HepG2 (cell line): ENCODE results near the gene TOB2. TPM values are rescaled to one million over a fixed set of nuclear protein-coding genes. Genes with fewer than 3 reads are reported as not detected.
"Not testable (repeated sequence)": the region's sequence is repeated elsewhere in the genome, so short reads cannot be mapped to it uniquely, and the experiment has no call there.

Experiments
- ATAC-seq: fragments of 200-7000 bp; cut with Tn5 transposase; 3 replicates; pipeline ENCODE4 v1.9.1; 2020; ENCODE audit warnings: mild to moderate bottlenecking, moderate library complexity
- BruUV-seq: library from RNA; stranded (reverse); fragments of 400-500 nt; replicated peaks from 2 replicates; lab custom pipeline; 2021; lab: Mats Ljungman, UMichigan
- CTCF ChIA-PET: fragments of 300-600 bp; formaldehyde crosslinking; extraction: SDS; loops from one replicate; lab custom pipeline; 2021; ENCODE audit warnings: low total read pairs, inconsistent platforms, low intra/inter-chr PET ratio; lab: Yijun Ruan, JAX
- POLR2A ChIA-PET: fragments of 350-600 bp; sonication (Branson Sonifier 250); formaldehyde crosslinking; loops from one replicate; lab custom pipeline; 2020; ENCODE audit warnings: antibody characterized with exemption, inconsistent platforms; lab: Yijun Ruan, JAX
- DNase-seq: peaks from one replicate; pipeline ENCODE4 v3.0.0-alpha.2; 2015; ENCODE audit warnings: low spot score
- FAIRE-seq: peaks from 3 replicates; lab custom pipeline; 2011; peaks lifted over from hg19 to GRCh38; lab: Jason Lieb, UNC
- H2AFZ ChIP-seq: one replicate; pipeline ENCODE4 v1.6.1; 2011; ENCODE audit warnings: low read length, inconsistent platforms
- H3K27ac ChIP-seq: fragments of 300-600 bp; 3 replicates; pipeline ENCODE4 v1.8.0; 2011; ENCODE audit warnings: mixed run types, mild to moderate bottlenecking, mixed read lengths, low read length, inconsistent platforms; ENCODE audit not compliant: insufficient read depth; ENCODE audit errors: extremely low read length
- H3K27me3 ChIP-seq, 2 experiments: fragments of 200-600 bp in 1 of 2; 2 replicates in 1 of 2; 3 replicates in 1 of 2; pipeline versions ENCODE4 v1.6.0 to v1.8.0; 2011; ENCODE audit warnings: low read length in 2 of 2, mild to moderate bottlenecking in 2 of 2, moderate library complexity in 2 of 2, inconsistent platforms in 1 of 2; ENCODE audit not compliant: insufficient read depth in 2 of 2, control insufficient read depth in 1 of 2
- H3K36me3 ChIP-seq, 2 experiments: fragments of 200-600 bp in 1 of 2; replicated peaks in 1 of 2; 2 replicates in 1 of 2; 3 replicates in 1 of 2; pipeline versions ENCODE4 v1.5.1 to v1.8.0; 2011; ENCODE audit warnings: low read length in 2 of 2, inconsistent platforms in 1 of 2; ENCODE audit not compliant: insufficient read depth in 2 of 2, control insufficient read depth in 1 of 2
- H3K4me1 ChIP-seq: 2 replicates; pipeline ENCODE4 v1.5.1; 2012; ENCODE audit warnings: low read length, inconsistent platforms; ENCODE audit not compliant: insufficient read depth
- H3K4me2 ChIP-seq: 2 replicates; pipeline ENCODE4 v1.6.0; 2011; ENCODE audit warnings: low read depth, low read length, inconsistent platforms
- H3K4me3 ChIP-seq, 3 experiments: fragments of 200-600 bp in 1 of 3; sonication (generic), shearing (Covaris generic) in 1 of 3; replicated peaks in 1 of 3; 2 replicates each; pipeline ENCODE4 v1.5.1; 2011 to 2016; ENCODE audit warnings: low read length in 3 of 3, inconsistent platforms in 2 of 3, low read depth in 2 of 3, mild to moderate bottlenecking in 2 of 3, control low read depth in 1 of 3, mixed read lengths in 1 of 3; ENCODE audit not compliant: insufficient read depth in 1 of 3
- H3K79me2 ChIP-seq: one replicate; pipeline ENCODE4 v1.6.1; 2011; ENCODE audit warnings: low read length, inconsistent platforms; ENCODE audit not compliant: insufficient read depth
- H3K9ac ChIP-seq: 2 replicates; pipeline ENCODE4 v1.6.0; 2011; ENCODE audit warnings: mild to moderate bottlenecking, low read depth, low read length, inconsistent platforms; ENCODE audit not compliant: insufficient read depth
- H3K9me3 ChIP-seq: 2 replicates; pipeline ENCODE4 v1.5.1; 2012; ENCODE audit warnings: mild to moderate bottlenecking, low read length
- H4K20me1 ChIP-seq: 2 replicates; pipeline ENCODE4 v1.6.0; 2011; ENCODE audit warnings: inconsistent platforms, mild to moderate bottlenecking, low read length, moderate library complexity; ENCODE audit not compliant: insufficient read depth
- MAFK ChIP-seq, 2 experiments: IDR thresholded peaks in 1 of 2; conservative IDR thresholded peaks in 1 of 2; 2 replicates each; pipeline ENCODE4 v1.6.1; 2011; ENCODE audit warnings: improper control_type of control experiment in 2 of 2, low read length in 2 of 2
- RBM22 ChIP-seq: fragments of 200-400 bp; formaldehyde crosslinking; optimal IDR thresholded peaks from 2 replicates; pipeline ENCODE3; 2017; ENCODE audit warnings: mild to moderate bottlenecking, low read length, moderate library complexity
- ZNF777 ChIP-seq: sonication (generic); formaldehyde crosslinking; IDR thresholded peaks from 2 replicates; pipeline ENCODE4 v1.4.0; 2020; ENCODE audit warnings: missing genetic modification reagents
- WGBS: methylation state at CpG from one replicate; pipeline ENCODE4 v1.1.6; 2017; ENCODE audit warnings: low lambda C conversion rate; 5-methylcytosine and 5-hydroxymethylcytosine counted together
- in situ Hi-C: cut with HindIII; loops from 2 replicates; pipeline ENCODE4 v1.10.0; 2017; ENCODE audit warnings: low pct_unique_long_range_greater_than_20kb; ENCODE audit not compliant: extremely low pct_ligation_motif_present
- intact Hi-C: fragments of 100-400 bp; cut with micrococcal nuclease; formaldehyde crosslinking; loops from one replicate; pipeline ENCODE4 v1.10.0; 2022; ENCODE audit not compliant: unreplicated experiment
- polyA plus RNA-seq, 8 experiments: library from polyadenylated mRNA; depleted of rRNA in 3 of 8; stranded (reverse) in 7 of 8; unstranded in 1 of 8; fragments of >200 nt; fragmentation: Illumina TruSeq in 4 of 8; extraction: Trizol in 4 of 8; gene quantifications; 2 replicates each; pipeline versions ENCODE4 v1.2.1 to v1.2.3, GENCODE V29; 2011 to 2016; ENCODE audit warnings: low read depth in 4 of 8, missing spikeins in 1 of 8, mixed read lengths in 1 of 8; ENCODE audit not compliant: insufficient read depth in 1 of 8
- total RNA-seq, 5 experiments: library from RNA; depleted of rRNA; stranded (reverse); fragments of >200 nt; fragmentation: Illumina TruSeq; extraction: Trizol; gene quantifications; 2 replicates each; pipeline ENCODE4 v1.2.3, GENCODE V29; 2016; ENCODE audit warnings: low read depth in 1 of 5
- TF ChIP-seq, protein P1 (sequence below): sonication (generic); formaldehyde crosslinking; IDR thresholded peaks from 2 replicates; pipeline ENCODE4 v1.4.0; 2020; ENCODE audit warnings: mild to moderate bottlenecking, missing genetic modification reagents

Gene TOB2
- total and polyA plus RNA-seq, 2 of the 13 experiments (the other 11 are each of a cell fraction or from before 2014, with no cell fraction given): 12.2 to 13.7 TPM

DNA sequence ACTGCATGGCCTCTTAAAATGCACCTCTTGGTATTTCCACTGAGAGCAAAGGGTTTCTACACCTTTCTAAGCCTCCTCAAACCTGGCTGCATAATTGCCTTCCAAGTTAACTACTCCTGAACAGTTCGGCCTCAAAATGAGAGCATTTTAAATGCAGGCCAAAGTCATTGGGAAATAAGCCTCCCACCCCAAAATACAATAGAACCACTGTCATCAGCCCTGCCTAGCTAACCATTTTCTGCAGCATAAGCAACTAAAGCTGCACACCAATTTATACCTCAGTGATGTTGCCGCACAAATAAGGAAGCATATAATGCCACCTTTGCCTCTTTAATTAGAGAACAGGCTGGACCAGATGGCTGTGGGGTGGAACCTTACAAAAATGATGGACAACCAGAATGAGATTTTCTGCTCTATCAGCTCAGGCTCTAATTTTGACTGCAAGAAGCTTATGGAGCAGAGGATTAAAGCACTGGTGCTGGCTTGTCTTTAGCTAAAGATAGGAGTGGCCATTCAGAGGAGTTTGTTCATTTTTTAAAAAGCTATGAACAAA lies 4.3 kb downstream of the TOB2 start:
- no peaks in the 10 kb centered on the region for H3K9me3 ChIP-seq
- intact Hi-C loops (loop anchor here (10.0 kb wide), 1 partner anchor 158 kb away; the partner anchor contains the start of gene RANGAP1), in situ Hi-C loops (no loop called here)
- POLR2A ChIA-PET: interaction anchor here (1.1 to 2.7 kb wide), 3 partner anchors 26 to 61 kb away, joined by 4 to 13 read pairs (median 4); partner anchors contain the start of genes ACO2, PHF5A and TEF
- no peak overlapping the region for H3K4me3 ChIP-seq
- no peaks in the 10 kb centered on the region; a peak in 1 of 5 replicates for H3K27me3 ChIP-seq
- H2AFZ ChIP-seq: no peak overlapping the region
- ATAC-seq: no peak
- H3K79me2 ChIP-seq: peaks cover 70% of the 10 kb centered on the region
- 100% methylated on average over 2 of the region's 2 CpGs for WGBS
- no peak for FAIRE-seq
- peaks cover 10 to 23% of the 10 kb centered on the region in 2 experiments; a peak in 3 of 5 replicates for H3K36me3 ChIP-seq
- no peak overlapping the region for H3K4me2 ChIP-seq
- H3K27ac ChIP-seq: no peak overlapping the region
- TF ChIP-seq MAFK (conservative IDR thresholded peaks at IDR 0.05 in 1 of 2, IDR thresholded peaks at IDR 0.05 in 1 of 2; ENCODE audit: low read length in 2 of 2) (peak in 1 of 2 experiments; percentile 28; a peak in 1 of 4 replicates), RBM22 (peak; percentile 17), ZNF777 (CRISPR knock-in tag) (no peak)
- TF ChIP-seq, protein P1, sequence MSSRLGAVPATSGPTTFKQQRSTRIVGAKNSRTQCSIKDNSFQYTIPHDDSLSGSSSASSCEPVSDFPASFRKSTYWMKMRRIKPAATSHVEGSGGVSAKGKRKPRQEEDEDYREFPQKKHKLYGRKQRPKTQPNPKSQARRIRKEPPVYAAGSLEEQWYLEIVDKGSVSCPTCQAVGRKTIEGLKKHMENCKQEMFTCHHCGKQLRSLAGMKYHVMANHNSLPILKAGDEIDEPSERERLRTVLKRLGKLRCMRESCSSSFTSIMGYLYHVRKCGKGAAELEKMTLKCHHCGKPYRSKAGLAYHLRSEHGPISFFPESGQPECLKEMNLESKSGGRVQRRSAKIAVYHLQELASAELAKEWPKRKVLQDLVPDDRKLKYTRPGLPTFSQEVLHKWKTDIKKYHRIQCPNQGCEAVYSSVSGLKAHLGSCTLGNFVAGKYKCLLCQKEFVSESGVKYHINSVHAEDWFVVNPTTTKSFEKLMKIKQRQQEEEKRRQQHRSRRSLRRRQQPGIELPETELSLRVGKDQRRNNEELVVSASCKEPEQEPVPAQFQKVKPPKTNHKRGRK: no peak
- TF ChIP-seq, all 625 proteins: peak for 2
- DNase-seq: no peak
- Histone ChIP-seq H4K20me1 (peaks cover 16% of the 10 kb centered on the region), H3K9ac (no peak overlapping the region), H3K4me1 (peaks cover 19% of the 10 kb centered on the region)
- CTCF ChIA-PET: no interaction called here
- BruUV-seq: no TSS peak

DNA sequence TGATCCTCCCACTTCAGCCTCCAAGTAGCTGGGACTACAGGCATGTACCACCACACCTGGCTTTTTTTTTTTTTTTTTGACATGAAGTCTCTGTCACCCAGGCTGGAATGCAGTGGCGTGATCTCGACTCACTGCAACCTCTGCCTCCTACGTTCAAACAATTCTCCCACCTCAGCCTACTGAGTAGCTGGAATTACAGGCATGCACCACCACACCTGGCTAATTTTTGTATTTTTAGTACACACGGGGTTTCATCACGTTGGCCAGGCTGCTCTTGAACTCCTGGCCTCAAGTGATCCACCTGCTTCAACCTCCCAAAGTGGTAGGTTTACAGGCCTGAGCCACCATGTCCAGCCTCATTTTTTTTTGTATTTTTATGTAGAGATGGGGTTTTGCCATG lies 6.1 kb downstream of the TOB2 start:
- 94% methylated on average over 5 of the region's 5 CpGs for WGBS
- POLR2A ChIA-PET, H3K4me3 ChIP-seq, DNase-seq, H2AFZ ChIP-seq, H3K9ac ChIP-seq, in situ Hi-C loops, CTCF ChIA-PET, ATAC-seq, FAIRE-seq, H3K9me3 ChIP-seq, H3K4me2 ChIP-seq, BruUV-seq, H3K27me3 ChIP-seq, H3K27ac ChIP-seq: not testable (repeated sequence)
- H3K4me1 ChIP-seq: peaks cover 20% of the 10 kb centered on the region
- H3K79me2 ChIP-seq: peaks cover 56% of the 10 kb centered on the region
- H3K36me3 ChIP-seq: peaks cover 17 to 41% of the 10 kb centered on the region in 2 experiments; a peak in 4 of 5 replicates
- intact Hi-C loops: loop anchor here (10.0 kb wide), 1 partner anchor 156 kb away; the partner anchor contains the start of gene RANGAP1
- peaks cover 25% of the 10 kb centered on the region for H4K20me1 ChIP-seq
